CD4-positive, alpha-beta T cell (primary cell): ENCODE data around the gene TAOK1. TPM values are rescaled to one million over a fixed set of nuclear protein-coding genes. Genes with fewer than 3 reads are reported as not detected.

Source experiments
- ATAC-seq: fragments of 200-7000 bp; cut with Tn5 transposase; one replicate; pipeline ENCODE4 v1.10.0; 2022; ENCODE audit warnings: mild to moderate bottlenecking; ENCODE audit not compliant: poor library complexity
- CTCF ChIA-PET: fragments of 350-600 bp; sonication (Branson Sonifier 250); formaldehyde crosslinking; loops from one replicate; lab custom pipeline; 2021; ENCODE audit warnings: antibody characterized with exemption, inconsistent platforms; lab: Charles Lee
- POLR2A ChIA-PET: fragments of 350-600 bp; sonication (Branson Sonifier 250); formaldehyde crosslinking; loops from one replicate; lab custom pipeline; 2021; ENCODE audit warnings: antibody characterized with exemption, inconsistent platforms; lab: Charles Lee
- DNase-seq, 14 experiments: peaks; one replicate each; pipeline ENCODE4 v3.0.0-alpha.2; 2013 to 2020; ENCODE audit warnings: mixed read lengths in 2 of 14
- H3K27ac ChIP-seq, 2 donors: one replicate each; pipeline versions ENCODE4 v1.5.1 to v1.7.0; 2013; ENCODE audit warnings: low read length in 2 of 2, low read depth in 1 of 2, mild to moderate bottlenecking in 1 of 2
- H3K27me3 ChIP-seq, 2 experiments: 1 replicate in 1 of 2; 2 replicates in 1 of 2; pipeline versions ENCODE4 v1.6.1 to v1.7.0; 2013; ENCODE audit warnings: low read length in 2 of 2, control low read depth in 1 of 2, mild to moderate bottlenecking in 1 of 2, moderate library complexity in 1 of 2; ENCODE audit not compliant: insufficient read depth in 2 of 2, control insufficient read depth in 1 of 2
- H3K36me3 ChIP-seq: one replicate; pipeline ENCODE4 v1.6.1; 2013; ENCODE audit warnings: low read length, control low read depth; ENCODE audit not compliant: insufficient read depth
- H3K4me1 ChIP-seq: one replicate; pipeline ENCODE4 v1.6.1; 2013; ENCODE audit warnings: low read length, control low read depth; ENCODE audit not compliant: insufficient read depth
- H3K4me3 ChIP-seq: one replicate; pipeline ENCODE4 v1.5.1; 2013; ENCODE audit warnings: mild to moderate bottlenecking, low read length, moderate library complexity
- H3K9me3 ChIP-seq, 2 experiments: 1 replicate in 1 of 2; 2 replicates in 1 of 2; pipeline versions ENCODE4 v1.6.1 to v1.7.0; 2013; ENCODE audit warnings: low read length in 2 of 2, mild to moderate bottlenecking in 2 of 2, control low read depth in 1 of 2, moderate library complexity in 1 of 2; ENCODE audit not compliant: control insufficient read depth in 1 of 2, insufficient read depth in 1 of 2
- H3K27ac Mint-ChIP-seq: one replicate; pipeline ENCODE4 v1.8.0; 2020; ENCODE audit warnings: mixed read lengths
- H3K27me3 Mint-ChIP-seq: one replicate; pipeline ENCODE4 v1.8.0; 2021; ENCODE audit warnings: mixed read lengths
- H3K36me3 Mint-ChIP-seq: one replicate; pipeline ENCODE4 v1.8.0; 2021; ENCODE audit warnings: low read depth, mixed read lengths
- H3K4me1 Mint-ChIP-seq: one replicate; pipeline ENCODE4 v1.8.0; 2021; ENCODE audit warnings: low read depth, mixed read lengths
- H3K4me3 Mint-ChIP-seq: one replicate; pipeline ENCODE4 v1.8.0; 2020; ENCODE audit warnings: mild to moderate bottlenecking, mixed read lengths
- H3K9me3 Mint-ChIP-seq: one replicate; pipeline ENCODE4 v1.8.0; 2020; ENCODE audit warnings: mixed read lengths
- CTCF ChIP-seq: fragments of 200-600 bp; IDR thresholded peaks from one replicate; pipeline ENCODE4 v1.8.0; 2022; ENCODE audit warnings: antibody characterized with exemption, mild to moderate bottlenecking
- intact Hi-C, 2 experiments: fragments of 100-400 bp; cut with DNase I in 1 of 2; cut with micrococcal nuclease in 1 of 2; formaldehyde crosslinking; loops; one replicate each; pipeline versions ENCODE4 v1.15.1 to v1.9.0; 2023 to 2025; cut with DNase I, micrococcal nuclease
- total RNA-seq, 174 experiments: library from RNA in 2 of 174; stranded (reverse) in 2 of 174; gene quantifications; one replicate each; pipeline ENCODE4 v1.2.3 and lab custom pipeline; 2021 to 2026

The TAOK1 gene
- total RNA-seq, 2 experiments from 2014 or later, result 33.1 to 33.8 TPM

DNA sequence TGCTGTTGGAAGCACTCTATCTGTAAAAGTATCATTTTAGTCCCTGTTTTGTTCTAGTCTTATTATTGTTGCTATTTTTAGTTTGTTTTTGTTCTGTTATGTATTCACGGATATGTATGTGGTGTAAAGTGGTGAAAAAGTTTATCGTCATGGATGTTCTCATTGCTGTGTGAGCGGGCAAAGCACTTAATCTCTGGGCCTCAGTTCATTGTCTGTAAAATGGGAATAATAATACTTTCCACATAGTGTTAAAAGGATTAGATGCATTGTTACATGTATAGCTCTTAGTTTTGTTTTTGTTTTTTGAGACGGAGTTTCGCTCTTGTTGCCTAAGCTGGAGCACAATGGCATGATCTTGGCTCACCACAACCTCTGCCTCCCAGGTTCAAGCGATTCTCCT lies 19.8 kb downstream of the TAOK1 start:
- Mint-ChIP-seq H3K4me3 (no peak overlapping the region), H3K27ac (peak overlapping the region; percentile 74), H3K9me3 (no peaks in the 10 kb centered on the region), H3K4me1 (peaks cover 45% of the 10 kb centered on the region), H3K27me3 (no peaks in the 10 kb centered on the region), H3K36me3 (peaks cover 59% of the 10 kb centered on the region)
- POLR2A ChIA-PET, result no interaction called here
- DNase-seq (no peak), ATAC-seq (no peak)
- no peak overlapping the region for H3K4me3 ChIP-seq
- H3K4me1 ChIP-seq, result no peaks in the 10 kb centered on the region
- CTCF ChIA-PET, result no interaction called here
- no peak for TF ChIP-seq CTCF
- H3K27ac ChIP-seq, result no peak overlapping the region
- intact Hi-C loops, result loop anchor here in 1 of 2 experiments (1.0 kb wide), 1 partner anchor 35 kb away; no protein-coding TSS in a partner anchor
- H3K36me3 ChIP-seq, result peaks cover 22% of the 10 kb centered on the region
- no peaks in the 10 kb centered on the region for H3K9me3 ChIP-seq
- H3K27me3 ChIP-seq, result no peaks in the 10 kb centered on the region

DNA sequence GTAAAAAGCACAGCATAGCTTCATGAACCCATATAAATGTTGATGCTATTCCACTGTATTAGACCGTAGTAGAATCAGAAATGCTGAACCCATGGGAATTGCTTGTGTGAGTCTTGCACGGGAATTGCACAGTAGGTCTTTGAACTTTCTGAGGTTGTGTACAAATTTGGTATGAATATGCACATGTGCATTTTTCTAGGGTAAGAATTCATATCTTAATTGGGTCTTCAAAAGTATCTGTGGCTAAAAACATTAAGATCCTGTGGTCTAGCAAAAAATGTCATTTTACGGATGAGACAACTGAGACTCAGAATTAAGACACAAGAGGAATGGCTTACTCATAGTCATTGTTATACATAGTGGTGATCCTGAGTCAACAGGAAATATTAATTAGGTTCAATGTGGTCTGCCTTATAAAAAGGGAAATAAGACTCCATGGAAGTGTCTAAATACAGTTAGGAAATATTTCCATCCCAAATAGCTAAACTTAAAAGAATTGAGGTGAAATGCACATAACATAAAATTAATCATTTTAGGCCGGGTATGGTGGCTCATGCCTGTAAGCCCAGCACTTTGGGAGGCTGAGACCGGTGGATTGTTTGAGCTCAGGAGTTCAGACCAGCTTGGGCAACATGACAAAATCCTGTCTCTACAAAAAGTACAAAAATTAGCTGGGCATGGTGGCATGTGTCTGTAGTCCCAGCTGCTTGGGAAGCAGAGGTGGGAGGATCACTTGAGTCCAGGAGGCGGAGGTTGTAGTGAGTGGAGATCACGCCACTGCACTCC lies 22.8 kb downstream of the TAOK1 start:
- DNase-seq (no peak), ATAC-seq (no peak)
- H3K9me3 Mint-ChIP-seq, result no peaks in the 10 kb centered on the region
- ChIA-PET POLR2A (no interaction called here), CTCF (interaction anchor here (1.0 kb wide), 1 partner anchor 43 kb away, joined by 3 read pairs; no protein-coding TSS in a partner anchor)
- intact Hi-C loops, result no loop called here
- no peak overlapping the region for H3K4me3 Mint-ChIP-seq
- peaks cover 50% of the 10 kb centered on the region for H3K36me3 Mint-ChIP-seq
- Histone ChIP-seq H3K27ac (no peak overlapping the region), H3K27me3 (no peaks in the 10 kb centered on the region), H3K9me3 (no peaks in the 10 kb centered on the region), H3K4me3 (no peak overlapping the region), H3K4me1 (no peaks in the 10 kb centered on the region), H3K36me3 (peaks cover 15% of the 10 kb centered on the region)
- H3K4me1 Mint-ChIP-seq, result peaks cover 38% of the 10 kb centered on the region
- H3K27ac Mint-ChIP-seq, result no peak overlapping the region
- H3K27me3 Mint-ChIP-seq, result no peaks in the 10 kb centered on the region
- no peak for TF ChIP-seq CTCF

GRCh38 chr17:29420128-29420527 lies 30.0 kb downstream of the TAOK1 start:
- peaks cover 2% of the 10 kb centered on the region for H3K4me1 ChIP-seq
- CTCF ChIA-PET, result no interaction called here
- Mint-ChIP-seq H3K9me3 (no peaks in the 10 kb centered on the region), H3K4me1 (peaks cover 23% of the 10 kb centered on the region), H3K36me3 (peaks cover 52% of the 10 kb centered on the region), H3K27me3 (no peaks in the 10 kb centered on the region), H3K4me3 (no peak overlapping the region), H3K27ac (no peak overlapping the region)
- ATAC-seq, result no peak
- peaks cover 13% of the 10 kb centered on the region for H3K36me3 ChIP-seq
- DNase-seq, result no peak
- TF ChIP-seq CTCF, result no peak
- no peak overlapping the region for H3K27ac ChIP-seq
- POLR2A ChIA-PET, result no interaction called here
- no peak overlapping the region for H3K4me3 ChIP-seq
- no peaks in the 10 kb centered on the region for H3K27me3 ChIP-seq
- intact Hi-C loops, result no loop called here
- H3K9me3 ChIP-seq, result no peaks in the 10 kb centered on the region
